Chondrocyte (in vitro differentiated cells): ENCODE measurements around the gene TMEM238. TPM values are rescaled to one million over a fixed set of nuclear protein-coding genes. Genes with fewer than 3 reads are reported as not detected.
"Not testable (repeated sequence)": the region's sequence is repeated elsewhere in the genome, so short reads cannot be mapped to it uniquely, and the experiment has no call there.

Experiments
- DNase-seq: peaks from one replicate; pipeline ENCODE4 v3.0.0; 2021; ENCODE audit warnings: mixed read lengths, low spot score
- H3K27ac Mint-ChIP-seq: one replicate; pipeline ENCODE4 v1.8.0; 2021; ENCODE audit warnings: mild to moderate bottlenecking, moderate library complexity, mixed read lengths; ENCODE audit not compliant: unreplicated experiment
- H3K27me3 Mint-ChIP-seq: 2 replicates; pipeline ENCODE4 v1.8.0; 2021; ENCODE audit warnings: low read depth, mixed read lengths
- H3K36me3 Mint-ChIP-seq: 2 replicates; pipeline ENCODE4 v1.8.0; 2021; ENCODE audit warnings: low read depth, mixed read lengths
- H3K4me1 Mint-ChIP-seq: 2 replicates; pipeline ENCODE4 v1.8.0; 2021; ENCODE audit warnings: low read depth, mild to moderate bottlenecking, mixed read lengths
- H3K4me3 Mint-ChIP-seq: one replicate; pipeline ENCODE4 v1.8.0; 2021; ENCODE audit warnings: mild to moderate bottlenecking, moderate library complexity, mixed read lengths; ENCODE audit not compliant: unreplicated experiment
- H3K9me3 Mint-ChIP-seq: 2 replicates; pipeline ENCODE4 v1.8.0; 2021; ENCODE audit warnings: low read depth, mixed read lengths
- total RNA-seq: library from RNA; stranded (reverse); gene quantifications from 3 replicates; pipeline ENCODE4 v1.2.1, GENCODE V29; 2021
- TF ChIP-seq, protein P1 (sequence below): fragments of 200-600 bp; sonication (generic); IDR thresholded peaks from 2 replicates; pipeline ENCODE4 v1.5.0; 2021; ENCODE audit warnings: antibody characterized with exemption, mild to moderate bottlenecking, moderate library complexity

Gene TMEM238
- total RNA-seq, 1 donor from 2014 or later: 1.0 TPM

DNA sequence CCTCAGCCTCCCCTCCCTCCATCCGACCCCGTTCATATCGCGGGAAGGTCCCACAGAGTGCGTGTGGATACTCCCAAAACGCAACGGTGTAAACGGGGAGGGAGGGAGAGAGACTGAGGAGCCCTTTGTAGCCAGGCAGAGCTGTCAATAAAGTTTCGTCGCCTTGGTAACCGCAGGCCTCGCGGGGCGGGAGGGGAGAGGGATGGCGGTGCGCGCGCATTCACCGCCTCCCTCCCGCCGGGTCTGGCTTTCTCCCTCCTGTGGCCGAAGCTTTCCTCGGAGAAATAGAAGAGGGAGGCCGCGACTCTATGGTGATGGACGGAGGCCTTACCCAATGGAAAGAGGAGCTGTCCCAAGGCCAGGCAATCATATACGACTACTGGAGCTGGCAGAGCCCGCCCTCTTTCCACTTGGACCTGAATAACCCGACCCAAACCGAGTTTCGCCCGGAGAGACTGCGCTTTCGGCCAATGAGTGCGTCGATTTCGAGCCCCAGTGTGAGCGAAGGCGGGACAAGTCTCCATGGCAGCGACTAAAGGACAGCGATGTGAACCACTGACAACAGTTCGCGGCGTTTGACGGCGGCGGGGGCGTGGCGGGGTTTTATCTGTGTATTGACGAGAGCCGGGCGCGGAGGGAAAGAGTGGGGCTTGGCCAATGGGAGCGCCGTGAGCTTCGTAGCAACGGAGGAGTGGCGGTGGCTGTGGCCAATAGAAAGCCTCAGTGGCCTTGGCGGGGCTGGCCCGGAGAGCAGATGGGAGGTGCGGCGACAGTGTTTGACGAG lies 44.8 kb downstream of the TMEM238 start, which contains the start of gene KMT5C:
KMT5C (plus strand) TSS at position 772 of the 784 bp plus-strand sequence. CDS start 2,061 bp downstream, outside the sequence.
- Mint-ChIP-seq H3K4me3 (peak within 1 kb of the TSS; percentile 78), H3K36me3 (no peaks in the 10 kb centered on the region), H3K27me3 (no peaks in the 10 kb centered on the region), H3K9me3 (no peaks in the 10 kb centered on the region), H3K4me1 (peaks cover 26% of the 10 kb centered on the region), H3K27ac (peak within 1 kb of the TSS; percentile 99)
- peak; percentile 100 for DNase-seq
- TF ChIP-seq, protein P1, sequence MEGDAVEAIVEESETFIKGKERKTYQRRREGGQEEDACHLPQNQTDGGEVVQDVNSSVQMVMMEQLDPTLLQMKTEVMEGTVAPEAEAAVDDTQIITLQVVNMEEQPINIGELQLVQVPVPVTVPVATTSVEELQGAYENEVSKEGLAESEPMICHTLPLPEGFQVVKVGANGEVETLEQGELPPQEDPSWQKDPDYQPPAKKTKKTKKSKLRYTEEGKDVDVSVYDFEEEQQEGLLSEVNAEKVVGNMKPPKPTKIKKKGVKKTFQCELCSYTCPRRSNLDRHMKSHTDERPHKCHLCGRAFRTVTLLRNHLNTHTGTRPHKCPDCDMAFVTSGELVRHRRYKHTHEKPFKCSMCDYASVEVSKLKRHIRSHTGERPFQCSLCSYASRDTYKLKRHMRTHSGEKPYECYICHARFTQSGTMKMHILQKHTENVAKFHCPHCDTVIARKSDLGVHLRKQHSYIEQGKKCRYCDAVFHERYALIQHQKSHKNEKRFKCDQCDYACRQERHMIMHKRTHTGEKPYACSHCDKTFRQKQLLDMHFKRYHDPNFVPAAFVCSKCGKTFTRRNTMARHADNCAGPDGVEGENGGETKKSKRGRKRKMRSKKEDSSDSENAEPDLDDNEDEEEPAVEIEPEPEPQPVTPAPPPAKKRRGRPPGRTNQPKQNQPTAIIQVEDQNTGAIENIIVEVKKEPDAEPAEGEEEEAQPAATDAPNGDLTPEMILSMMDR: peak; percentile 57

DNA sequence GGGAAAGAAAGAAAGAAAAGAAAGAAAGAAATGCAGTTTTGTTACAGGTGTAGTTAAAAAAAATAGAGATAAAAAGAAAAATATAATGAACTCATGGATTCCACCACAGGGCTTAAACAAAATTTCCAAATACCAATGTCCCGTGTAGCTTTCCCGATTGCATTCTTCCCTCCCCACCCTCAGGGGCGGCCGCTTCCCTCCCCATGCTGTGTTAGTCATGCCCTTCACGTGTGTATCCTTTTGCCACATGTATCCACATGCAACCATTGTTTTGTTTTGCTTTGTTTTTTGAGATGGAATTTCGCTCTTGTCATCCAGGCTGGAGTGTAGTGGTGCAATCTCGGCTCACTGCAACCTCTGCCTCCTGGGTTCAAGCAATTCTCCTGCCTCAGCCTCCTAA lies 48.0 kb downstream of the TMEM238 start:
- Mint-ChIP-seq H3K4me1 (peaks cover 19% of the 10 kb centered on the region), H3K27ac (no peak overlapping the region), H3K9me3 (no peaks in the 10 kb centered on the region), H3K36me3 (no peaks in the 10 kb centered on the region), H3K4me3 (no peak overlapping the region), H3K27me3 (no peaks in the 10 kb centered on the region)
- TF ChIP-seq, protein P1: no peak
- DNase-seq: no peak

DNA sequence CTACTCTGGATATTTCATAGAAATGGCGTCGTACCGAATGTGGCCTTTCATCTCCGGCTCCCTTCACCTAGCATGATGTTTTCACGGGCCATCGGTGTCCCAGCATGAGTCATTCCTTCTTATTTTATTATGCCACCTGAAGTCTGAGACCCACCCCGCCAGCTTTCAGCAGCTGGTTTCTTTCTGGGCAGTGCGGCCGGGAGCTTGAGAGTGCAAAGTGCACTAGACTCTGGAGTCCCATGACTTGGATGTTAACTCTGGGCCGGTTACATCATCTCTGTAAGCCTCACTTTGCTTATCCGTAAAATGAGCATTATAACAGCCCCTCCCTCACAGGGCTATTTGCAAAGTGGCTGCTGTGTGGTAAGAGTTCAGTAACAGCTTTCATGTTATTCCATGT lies 50.2 kb downstream of the TMEM238 start:
- TF ChIP-seq, protein P1: no peak
- no peak for DNase-seq
- Mint-ChIP-seq H3K36me3 (no peaks in the 10 kb centered on the region), H3K27ac (no peak overlapping the region), H3K27me3 (no peaks in the 10 kb centered on the region), H3K4me1 (peaks cover 4% of the 10 kb centered on the region), H3K9me3 (no peaks in the 10 kb centered on the region), H3K4me3 (no peak overlapping the region)

DNA sequence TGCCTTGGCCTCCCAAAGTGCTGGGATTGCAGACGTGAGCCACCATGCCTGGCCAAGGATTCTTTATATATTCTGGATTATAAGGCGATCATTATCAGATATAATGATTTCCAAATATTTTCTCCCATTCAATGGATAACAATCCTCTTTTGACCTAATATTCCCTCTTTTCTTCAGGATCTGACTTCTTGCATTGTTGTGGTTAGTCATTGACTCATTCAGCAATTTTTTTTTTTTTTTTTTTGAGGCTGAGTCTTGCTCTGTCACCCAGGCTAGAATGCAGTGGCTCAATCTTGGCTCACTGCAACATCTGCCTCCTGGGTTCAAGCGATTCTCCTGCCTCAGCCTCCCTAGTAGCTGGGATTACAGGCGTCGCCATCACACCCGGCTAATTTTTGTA lies 54.3 kb downstream of the TMEM238 start:
- not testable (repeated sequence) for H3K27ac Mint-ChIP-seq, H3K36me3 Mint-ChIP-seq, H3K4me3 Mint-ChIP-seq, H3K4me1 Mint-ChIP-seq, H3K27me3 Mint-ChIP-seq, DNase-seq, H3K9me3 Mint-ChIP-seq

Other genes starting within 250 kb of the TMEM238 start
- gene TNNT1, start 235.1 kb downstream of the TMEM238 start, total RNA-seq: 0.62 TPM in 1 of 3 replicates, not detected in the others
- gene TNNI3, start 226.6 kb downstream of the TMEM238 start, total RNA-seq: not detected in 3 replicates
- 0.90 to 2.2 TPM (median 1.3 TPM) in 3 replicates for gene DNAAF3, start 217.7 kb downstream of the TMEM238 start, total RNA-seq
- gene SYT5, start 204.0 kb downstream of the TMEM238 start, total RNA-seq: 0.80 TPM in 1 of 3 replicates, not detected in the others
- 0.42 to 0.54 TPM in 2 of 3 replicates, not detected in the other for gene PTPRH, start 174.8 kb downstream of the TMEM238 start, total RNA-seq
- 1.4 to 1.5 TPM (median 1.4 TPM) in 3 replicates for gene TMEM86B, start 155.5 kb downstream of the TMEM238 start, total RNA-seq
- gene PPP6R1, start 125.3 kb downstream of the TMEM238 start, total RNA-seq: 47.6 to 58.4 TPM (median 49.9 TPM) in 3 replicates
- gene HSPBP1, start 104.2 kb downstream of the TMEM238 start, total RNA-seq: 22.7 to 30.3 TPM (median 24.2 TPM) in 3 replicates
- 14.0 to 15.9 TPM (median 15.3 TPM) in 3 replicates for gene BRSK1, start 100.3 kb downstream of the TMEM238 start, total RNA-seq
- not detected in 3 replicates for gene TMEM150B, start 59.0 kb downstream of the TMEM238 start, total RNA-seq
- gene KMT5C, start 44.4 kb downstream of the TMEM238 start, total RNA-seq: 9.5 to 14.6 TPM (median 9.7 TPM) in 3 replicates
- 0.17 to 0.23 TPM in 2 of 3 replicates, not detected in the other for gene COX6B2, start 29.6 kb downstream of the TMEM238 start, total RNA-seq
- gene GARIN5B, start 21.0 kb downstream of the TMEM238 start, total RNA-seq: not detected in 3 replicates
- gene IL11, start 13.8 kb downstream of the TMEM238 start, total RNA-seq: 2.8 to 3.7 TPM (median 3.1 TPM) in 3 replicates
- gene TMEM190, start 7.5 kb downstream of the TMEM238 start, total RNA-seq: 0.52 to 1.0 TPM in 2 of 3 replicates, not detected in the other
- 1,343 to 1,376 TPM (median 1,346 TPM) in 3 replicates for gene RPL28, start 1.6 kb upstream of the TMEM238 start, total RNA-seq
- 60.0 to 79.7 TPM (median 78.6 TPM) in 3 replicates for gene UBE2S, start 23.5 kb upstream of the TMEM238 start, total RNA-seq
- not detected in 3 replicates for gene SHISA7, start 59.0 kb upstream of the TMEM238 start, total RNA-seq
- 39.8 to 47.2 TPM (median 39.8 TPM) in 3 replicates for gene ISOC2, start 77.3 kb upstream of the TMEM238 start, total RNA-seq
- not detected in 3 replicates for gene C19orf85, start 80.5 kb upstream of the TMEM238 start, total RNA-seq
- 9.1 to 9.7 TPM (median 9.4 TPM) in 3 replicates for gene ZNF628, start 92.3 kb upstream of the TMEM238 start, total RNA-seq
- 32.1 to 50.0 TPM (median 33.1 TPM) in 3 replicates for gene NAT14, start 100.9 kb upstream of the TMEM238 start, total RNA-seq
- gene SSC5D, start 104.1 kb upstream of the TMEM238 start, total RNA-seq: 33.6 to 50.0 TPM (median 34.5 TPM) in 3 replicates
- not detected in 3 replicates for gene SBK2, start 152.8 kb upstream of the TMEM238 start, total RNA-seq
- gene SBK3, start 161.3 kb upstream of the TMEM238 start, total RNA-seq: not detected in 3 replicates
- gene ZNF579, start 196.6 kb upstream of the TMEM238 start, total RNA-seq: 15.7 to 23.6 TPM (median 23.1 TPM) in 3 replicates
- 11.3 to 14.7 TPM (median 14.4 TPM) in 3 replicates for gene FIZ1, start 215.2 kb upstream of the TMEM238 start, total RNA-seq
- gene ZNF524, start 216.0 kb upstream of the TMEM238 start, total RNA-seq: 10.1 to 11.0 TPM (median 10.8 TPM) in 3 replicates
- 16.1 to 18.1 TPM (median 16.4 TPM) in 3 replicates for gene ZNF865, start 221.4 kb upstream of the TMEM238 start, total RNA-seq
- 6.1 to 7.9 TPM (median 6.4 TPM) in 3 replicates for gene ZNF784, start 240.3 kb upstream of the TMEM238 start, total RNA-seq